ES-I3 (cell line): Measurements from ENCODE around the gene RHBG.
"Not testable (repeated sequence)": the region's sequence is repeated elsewhere in the genome, so short reads cannot be mapped to it uniquely, and the experiment has no call there.

ENCODE experiments used
- H3K36me3 ChIP-seq: 2 replicates; pipeline ENCODE4 v1.6.1; 2013; ENCODE audit warnings: mild to moderate bottlenecking, low read length, control low read depth, moderate library complexity; ENCODE audit not compliant: insufficient read depth
- H3K4me1 ChIP-seq: 2 replicates; pipeline ENCODE4 v1.6.1; 2013; ENCODE audit warnings: mild to moderate bottlenecking, control low read depth, low read length; ENCODE audit not compliant: insufficient read depth
- H3K9ac ChIP-seq: 2 replicates; pipeline ENCODE4 v1.6.1; 2013; ENCODE audit warnings: low read depth, mild to moderate bottlenecking, low read length, moderate library complexity
- H3K9me3 ChIP-seq: 2 replicates; pipeline ENCODE4 v1.6.1; 2013; ENCODE audit warnings: mild to moderate bottlenecking, low read length, moderate library complexity; ENCODE audit not compliant: control insufficient read depth, insufficient read depth

The RHBG gene

DNA sequence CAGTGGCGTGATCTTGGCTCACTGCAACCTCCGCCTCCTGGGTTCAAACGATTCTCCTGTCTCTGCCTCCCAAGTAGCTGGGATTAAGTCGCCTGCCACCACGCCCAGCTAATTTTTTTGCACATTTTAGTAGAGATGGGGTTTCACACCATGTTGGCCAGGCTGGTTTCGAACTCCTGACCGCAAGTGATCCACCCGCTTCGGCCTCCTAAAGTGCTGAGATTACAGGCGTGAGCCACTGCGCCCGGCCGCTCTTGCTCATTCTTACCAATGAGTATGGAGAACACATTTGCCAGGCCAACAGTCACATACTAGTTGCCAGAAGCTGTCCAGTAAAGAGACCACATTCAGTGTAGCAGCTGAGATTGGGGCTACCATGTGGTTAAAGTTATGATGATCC lies 16.5 kb upstream of the RHBG start:
- H3K4me1 ChIP-seq, H3K9ac ChIP-seq: not testable (repeated sequence)

DNA sequence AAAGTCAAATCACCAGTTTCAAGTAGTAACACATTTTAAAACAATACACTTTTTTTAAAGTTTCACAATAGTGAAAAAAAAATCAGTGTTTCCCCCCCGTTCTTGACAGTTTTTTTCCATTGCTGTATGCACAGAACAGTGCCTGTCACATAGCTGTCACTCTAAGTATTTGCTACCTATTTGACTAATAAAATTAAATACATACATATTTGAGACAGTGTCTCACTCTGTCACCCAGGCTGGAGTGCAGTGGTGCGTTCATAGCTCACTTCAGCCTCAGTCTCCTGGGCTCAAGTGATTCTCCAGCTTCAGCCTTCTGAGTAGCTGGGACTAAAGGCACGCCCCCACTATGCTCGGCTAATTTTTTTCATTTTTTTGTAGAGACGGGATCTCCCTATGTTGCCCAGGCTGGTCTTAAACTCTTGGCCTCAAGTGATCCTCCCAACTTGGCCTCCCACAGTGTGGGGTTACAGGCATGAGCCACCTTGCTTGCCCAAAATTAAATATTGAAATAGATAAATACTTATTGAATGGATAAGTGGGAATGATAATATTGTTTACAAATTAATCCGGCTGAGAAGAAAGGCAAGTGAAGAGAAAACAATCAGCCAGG lies 12.6 kb upstream of the RHBG start:
- Histone ChIP-seq H3K4me1 (no peaks in the 10 kb centered on the region), H3K9ac (peak overlapping the region; percentile 34; the same call in 1 of the 2 replicates), H3K9me3 (no peaks in the 10 kb centered on the region), H3K36me3 (no peaks in the 10 kb centered on the region)

More for the DNA sequence above, 16.5 kb upstream of the RHBG start:
- not testable (repeated sequence) for H3K9me3 ChIP-seq, H3K36me3 ChIP-seq

DNA sequence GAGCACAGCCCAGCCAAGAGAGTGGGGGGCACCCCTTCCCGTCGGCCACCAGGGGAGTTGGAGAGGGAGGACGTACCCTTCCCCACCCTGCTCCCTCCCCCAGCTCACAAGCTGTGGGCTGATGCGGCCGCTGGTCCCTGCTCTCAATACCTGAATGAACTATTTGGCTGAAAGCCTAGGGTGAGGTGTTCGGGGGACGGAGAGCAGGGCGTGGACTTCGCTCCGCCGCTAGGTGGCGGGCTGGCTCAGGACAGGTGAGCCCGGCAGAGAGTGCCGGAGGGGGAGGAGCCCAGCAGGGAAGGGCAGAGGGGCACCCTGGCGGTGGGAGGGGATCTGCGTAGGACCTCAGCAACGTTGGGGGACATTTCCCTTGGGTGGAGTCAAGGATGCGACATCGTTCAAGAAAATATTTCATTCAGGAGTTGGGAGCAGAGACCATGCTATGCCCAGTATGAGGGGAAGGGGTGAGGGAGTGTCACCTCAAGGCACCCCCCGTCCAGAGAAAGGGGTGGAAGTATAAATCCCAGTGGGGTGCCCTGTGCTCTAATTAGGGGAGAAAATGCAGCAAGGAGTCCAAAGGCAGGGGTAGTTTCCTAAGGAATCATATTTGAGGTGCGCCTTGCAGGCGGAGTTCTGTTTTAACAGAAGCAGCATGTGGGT lies 12.0 kb upstream of the RHBG start:
- no peaks in the 10 kb centered on the region for H3K36me3 ChIP-seq
- H3K9me3 ChIP-seq: no peaks in the 10 kb centered on the region
- no peaks in the 10 kb centered on the region for H3K4me1 ChIP-seq
- H3K9ac ChIP-seq: peak overlapping the region; percentile 34; the same call in 1 of the 2 replicates

DNA sequence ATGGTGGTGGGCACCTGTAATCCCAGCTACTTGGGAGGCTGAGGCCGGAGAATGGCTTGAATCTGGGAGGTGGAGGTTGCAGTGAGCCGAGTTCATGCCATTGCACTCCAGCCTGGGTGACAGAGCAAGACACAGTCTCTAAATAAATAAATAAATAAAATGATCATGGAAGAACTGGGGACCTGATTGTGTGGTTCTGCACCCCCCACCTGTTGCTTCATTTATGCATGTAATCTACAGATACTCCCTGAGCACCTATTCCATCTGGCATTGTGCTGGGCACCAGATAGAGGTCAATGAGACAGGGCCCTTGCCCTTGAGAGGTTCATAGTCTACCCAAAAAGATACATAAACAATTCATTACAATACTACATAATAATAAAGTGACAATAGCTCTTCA lies 11.0 kb upstream of the RHBG start:
- H3K9me3 ChIP-seq: no peaks in the 10 kb centered on the region
- no peaks in the 10 kb centered on the region for H3K4me1 ChIP-seq
- H3K36me3 ChIP-seq: no peaks in the 10 kb centered on the region
- no peak overlapping the region for H3K9ac ChIP-seq

DNA sequence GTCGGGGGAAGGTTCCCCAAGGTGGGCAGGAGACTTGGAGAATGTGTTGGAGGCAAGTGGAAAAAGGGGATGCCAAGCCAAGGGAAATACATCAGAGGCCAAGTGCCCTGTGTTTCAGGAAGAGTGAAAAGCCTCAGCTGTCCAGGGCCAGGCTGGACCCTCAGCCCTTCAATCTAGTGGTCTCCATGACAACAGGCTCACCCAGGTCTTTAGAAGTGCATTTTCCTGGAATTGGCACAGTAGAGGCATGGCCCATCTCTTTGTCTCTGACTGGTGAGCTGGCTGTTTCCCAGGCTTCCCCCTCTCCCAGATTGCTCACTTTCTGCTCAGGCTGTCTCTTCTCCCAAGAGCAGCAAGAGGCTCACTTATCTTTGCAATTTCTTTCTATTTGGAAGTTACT lies 10.4 kb upstream of the RHBG start:
- H3K4me1 ChIP-seq: no peaks in the 10 kb centered on the region
- H3K9me3 ChIP-seq: no peaks in the 10 kb centered on the region
- no peaks in the 10 kb centered on the region for H3K36me3 ChIP-seq
- no peak overlapping the region for H3K9ac ChIP-seq

DNA sequence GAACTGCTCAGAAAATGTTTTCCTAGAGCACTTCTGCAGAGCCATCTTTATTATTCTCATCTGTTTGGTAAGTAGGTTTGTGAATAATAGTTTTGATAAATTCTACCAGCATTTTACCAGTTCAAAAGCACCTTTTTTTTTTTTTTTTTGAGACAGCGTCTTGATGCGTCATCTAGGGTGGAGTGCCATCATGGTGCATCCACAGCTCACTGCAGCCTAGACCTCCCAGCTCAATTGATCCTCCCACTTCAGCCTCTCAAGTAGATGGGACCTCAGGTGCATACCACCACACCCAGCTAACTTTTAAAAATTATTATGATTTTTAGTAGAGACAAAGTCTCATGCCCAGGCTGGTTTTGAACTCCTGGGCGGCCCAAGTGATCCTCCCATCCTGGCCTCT lies 9.8 kb upstream of the RHBG start:
- H3K9ac ChIP-seq: no peak overlapping the region
- no peaks in the 10 kb centered on the region for H3K4me1 ChIP-seq
- H3K36me3 ChIP-seq: no peaks in the 10 kb centered on the region

DNA sequence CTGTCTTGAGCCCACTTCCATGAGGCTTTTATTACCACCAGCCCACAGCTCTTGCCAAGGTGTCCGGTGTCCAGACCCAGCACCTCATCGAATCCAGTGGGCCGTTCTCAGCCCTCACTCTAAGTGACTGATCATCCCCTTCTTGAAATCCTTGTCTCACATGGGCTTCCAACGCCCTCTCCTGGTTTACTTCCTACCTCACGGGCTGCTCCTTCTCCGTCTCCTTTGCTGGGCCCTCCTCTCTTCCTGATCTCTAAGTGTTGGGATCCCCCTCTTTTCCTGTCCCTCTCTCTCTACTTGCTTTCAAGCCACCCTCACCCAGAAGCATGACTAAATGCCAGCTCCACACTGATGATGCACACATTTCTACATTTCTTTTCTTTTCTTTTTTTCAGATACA lies 9.0 kb upstream of the RHBG start:
- H3K36me3 ChIP-seq: no peaks in the 10 kb centered on the region
- no peaks in the 10 kb centered on the region for H3K4me1 ChIP-seq
- no peaks in the 10 kb centered on the region for H3K9me3 ChIP-seq
- H3K9ac ChIP-seq: no peak overlapping the region

More for the DNA sequence above, 9.8 kb upstream of the RHBG start:
- no peaks in the 10 kb centered on the region for H3K9me3 ChIP-seq

DNA sequence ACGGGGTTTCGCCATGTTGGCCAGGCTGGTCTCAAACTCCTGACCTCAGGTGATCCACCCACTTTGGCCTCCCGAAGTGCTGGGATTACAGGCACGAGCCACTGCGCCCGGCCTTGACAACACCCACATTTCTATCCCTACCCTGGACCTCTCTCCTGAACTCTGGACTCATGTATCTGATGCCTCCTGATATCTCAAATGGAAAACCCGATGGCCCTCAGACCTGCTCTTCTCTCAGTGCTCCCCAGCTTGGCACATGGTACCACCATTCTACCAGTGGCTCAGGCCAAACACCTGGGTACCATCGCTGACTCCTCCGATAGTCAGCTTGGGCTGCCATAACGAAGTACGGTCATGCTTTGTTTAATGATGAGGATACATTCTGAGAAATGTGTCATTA lies 8.5 kb upstream of the RHBG start:
- Histone ChIP-seq H3K36me3 (no peaks in the 10 kb centered on the region), H3K4me1 (no peaks in the 10 kb centered on the region), H3K9ac (no peak overlapping the region), H3K9me3 (no peaks in the 10 kb centered on the region)

DNA sequence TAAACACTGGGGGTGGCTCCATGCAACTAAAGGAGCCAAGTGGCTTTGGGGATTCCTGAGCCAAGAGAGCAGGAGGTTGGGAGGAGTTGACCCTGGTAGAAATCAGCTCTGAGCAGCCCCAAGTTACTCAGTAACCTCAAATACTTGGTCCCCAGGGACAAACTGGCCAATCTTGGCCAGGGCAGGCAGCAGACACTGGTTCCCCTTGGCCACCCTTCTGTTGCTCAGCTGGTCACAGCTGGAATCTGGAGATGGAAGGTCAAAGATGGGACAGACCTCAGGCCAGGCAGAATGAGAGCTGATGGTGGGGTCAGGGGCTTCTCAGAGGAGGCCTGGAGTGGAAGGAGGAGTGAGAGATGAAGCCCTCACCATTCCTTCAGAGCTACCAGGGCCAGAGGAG lies 3.3 kb upstream of the RHBG start:
- Histone ChIP-seq H3K4me1 (no peaks in the 10 kb centered on the region), H3K9me3 (no peaks in the 10 kb centered on the region), H3K9ac (no peak overlapping the region), H3K36me3 (no peaks in the 10 kb centered on the region)

DNA sequence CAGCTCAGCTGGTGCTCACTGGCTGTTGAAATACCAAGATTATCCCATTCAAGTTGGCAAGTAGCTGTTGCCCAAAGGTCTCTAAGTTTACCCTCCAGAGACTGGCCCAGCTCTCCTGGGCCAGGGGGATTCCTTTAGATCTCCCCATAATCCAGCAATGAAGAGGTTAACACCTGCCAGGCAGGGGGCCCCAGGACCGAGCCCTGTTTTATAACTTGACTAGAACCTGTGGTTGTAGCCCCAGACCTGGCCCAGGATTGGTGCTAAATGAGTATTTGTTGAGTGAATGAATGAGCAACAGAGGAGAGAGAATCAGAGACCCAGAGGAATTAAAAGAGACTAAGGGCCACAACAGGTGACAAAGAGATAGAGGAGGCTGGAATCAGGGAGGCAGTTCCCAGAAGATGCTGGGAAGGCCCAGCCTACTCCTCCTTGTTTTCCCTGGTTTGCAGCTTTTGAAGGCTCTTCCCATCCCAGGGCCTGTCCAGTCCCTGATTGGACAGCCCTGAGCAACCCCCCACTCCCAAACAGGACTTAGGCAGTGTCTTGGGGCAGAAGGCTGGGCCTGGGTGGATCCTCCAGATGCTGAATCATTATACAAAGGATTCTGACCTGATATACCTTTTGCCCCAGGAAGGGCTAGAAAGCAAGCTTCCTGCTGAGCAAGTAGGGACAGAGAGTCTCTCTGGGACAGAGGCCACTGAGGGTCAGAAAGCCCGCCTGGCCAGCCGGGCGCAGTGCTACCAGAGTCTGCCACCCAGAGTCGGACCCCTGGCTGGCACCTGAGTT lies 2.4 kb upstream of the RHBG start:
- Histone ChIP-seq H3K9me3 (no peaks in the 10 kb centered on the region), H3K9ac (no peak overlapping the region), H3K4me1 (no peaks in the 10 kb centered on the region), H3K36me3 (no peaks in the 10 kb centered on the region)

DNA sequence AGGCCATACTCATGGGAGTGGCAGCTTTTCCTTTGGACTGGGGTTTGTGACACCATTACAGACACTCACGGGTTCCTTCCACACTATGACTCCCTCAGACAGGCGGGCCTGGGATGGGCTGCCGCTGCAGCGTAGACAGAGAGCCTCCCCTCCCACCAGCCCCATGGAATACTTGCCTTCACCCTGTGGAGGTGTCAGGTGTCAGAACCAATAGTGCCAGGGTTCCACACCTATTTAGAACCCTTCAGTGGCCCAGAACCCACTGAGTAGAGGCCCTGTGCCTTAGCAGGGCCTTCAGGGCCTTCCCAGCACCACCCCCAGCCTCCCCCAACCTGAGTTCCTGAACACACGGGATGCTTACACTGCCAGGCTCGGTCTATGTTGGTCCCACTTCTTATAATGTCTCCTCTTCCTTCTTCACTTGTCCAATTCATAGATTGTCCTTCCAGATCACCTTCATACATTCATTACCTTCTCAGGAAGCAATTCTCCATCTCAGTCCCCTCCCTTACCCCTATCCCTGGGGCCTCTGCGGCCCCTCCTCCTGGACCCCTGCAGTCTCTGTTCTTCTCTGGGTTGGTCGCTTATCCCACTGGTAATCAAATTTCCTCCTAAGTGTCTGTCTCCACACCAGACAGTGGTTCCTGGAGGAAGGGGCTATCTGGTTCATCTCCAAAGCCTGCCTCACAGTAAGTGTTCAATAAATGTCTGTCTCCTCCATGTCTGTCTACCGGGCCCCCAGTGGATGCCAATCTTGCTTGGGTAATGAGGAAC lies 1.4 kb upstream of the RHBG start:
- H3K4me1 ChIP-seq: no peaks in the 10 kb centered on the region
- no peaks in the 10 kb centered on the region for H3K36me3 ChIP-seq
- no peaks in the 10 kb centered on the region for H3K9me3 ChIP-seq
- no peak overlapping the region for H3K9ac ChIP-seq

DNA sequence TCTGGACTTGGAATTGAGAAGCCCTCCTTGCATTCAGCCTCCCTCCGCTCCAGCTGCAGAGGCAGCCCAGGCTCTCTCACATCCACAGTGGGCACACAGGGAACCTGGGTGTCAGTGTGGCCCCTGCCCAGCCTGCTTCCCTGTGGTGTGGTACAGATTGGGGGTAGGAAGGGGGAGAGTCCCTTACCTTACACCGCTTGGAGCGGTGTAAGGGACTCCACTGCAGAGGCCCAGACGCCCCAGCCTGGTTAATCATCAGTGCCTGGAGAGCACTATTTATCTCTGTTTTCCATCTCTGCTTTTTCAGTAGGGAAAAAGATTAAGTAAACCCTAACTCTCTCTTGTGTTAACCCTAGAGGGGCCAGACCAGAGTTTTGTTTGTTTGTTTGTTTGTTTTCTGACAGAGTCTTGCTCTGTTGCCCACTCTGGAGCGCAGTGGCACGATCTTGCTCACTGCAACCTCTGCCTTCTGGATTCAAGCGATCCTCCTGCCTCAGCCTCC lies 803 bp upstream of the RHBG start:
- Histone ChIP-seq H3K4me1 (no peaks in the 10 kb centered on the region), H3K36me3 (no peaks in the 10 kb centered on the region), H3K9ac (no peak overlapping the region), H3K9me3 (no peaks in the 10 kb centered on the region)

DNA sequence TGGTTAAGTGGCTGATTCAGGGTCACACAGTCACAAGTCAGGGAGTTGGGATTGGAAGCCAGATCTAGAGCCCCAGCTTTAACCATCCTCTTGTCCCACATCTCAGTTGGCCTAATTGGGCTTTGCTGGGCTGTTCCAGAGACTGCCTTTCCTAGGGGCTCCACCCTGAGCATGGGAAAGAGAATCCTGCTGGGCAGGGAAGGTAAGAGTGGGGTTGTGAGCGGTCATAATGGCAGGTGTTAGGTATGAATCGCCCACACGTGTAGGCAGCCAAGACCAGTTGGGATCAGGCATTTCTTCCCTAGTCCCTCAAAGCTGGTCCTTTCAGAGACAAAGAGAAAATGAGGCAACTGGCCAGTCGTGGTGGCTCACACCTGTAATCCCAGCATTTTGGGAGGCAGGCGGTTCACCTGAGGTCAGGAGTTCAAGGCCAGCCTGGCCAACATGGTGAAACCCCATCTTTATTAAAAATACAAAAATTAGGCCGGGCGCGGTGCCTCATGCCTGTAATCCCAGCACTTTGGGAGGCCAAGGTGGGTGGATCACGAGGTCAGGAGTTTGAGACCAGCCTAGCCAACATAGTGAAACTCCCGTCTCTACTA lies 775 bp downstream of the RHBG start:
- not testable (repeated sequence) for H3K36me3 ChIP-seq, H3K9me3 ChIP-seq, H3K4me1 ChIP-seq
- peak overlapping the region; percentile 69; the same call in 1 of the 2 replicates for H3K9ac ChIP-seq
